ENCODE results near the gene PDE4D.
A peak's percentile ranks its signal among the peaks of the same experiment; 100 is the strongest.

Gene PDE4D

GRCh38 chr5:59843511-59844213 lies 49.9 kb downstream of the PDE4D start:
- Histone ChIP-seq H3K27me3 (no peaks in the 10 kb centered on the region), H3K27ac (peak overlapping the region in 3 of 11 experiments; percentile 6 to 41 (median 11); a peak in 3 of 22 replicates), H3K36me3 (no peaks in the 10 kb centered on the region), H3K4me2 (peak overlapping the region in 8 of 11 experiments; percentile 2 to 60 (median 38); a peak in 13 of 22 replicates), H3K9me3 (replicated peaks in 1 of 11) (no peaks in the 10 kb centered on the region), H3K4me1 (peaks cover 0 to 16% (median 9%) of the 10 kb centered on the region in 10 experiments; a peak in 14 of 20 replicates), H3K9ac (no peak overlapping the region), H4K20me1 (no peaks in the 10 kb centered on the region), H3K4me3 (no peak overlapping the region)
- no peak for TF ChIP-seq Cebpa-rat (IDR thresholded peaks at IDR 0.05)

- Histone ChIP-seq H3K36me3 (no peaks in the 10 kb centered on the region), H3K4me3 (no peak overlapping the region), H3K27me3 (no peaks in the 10 kb centered on the region), H3K9ac (no peak overlapping the region), H3K4me1 (peaks cover 0 to 16% (median 9%) of the 10 kb centered on the region in 10 experiments; a peak in 14 of 20 replicates), H3K9me3 (replicated peaks in 1 of 11) (no peaks in the 10 kb centered on the region), H3K27ac (peak overlapping the region in 1 of 11 experiments; percentile 41; a peak in 3 of 22 replicates), H4K20me1 (no peaks in the 10 kb centered on the region), H3K4me2 (peak overlapping the region in 8 of 11 experiments; percentile 2 to 60 (median 38); a peak in 14 of 22 replicates)
- TF ChIP-seq Cebpa-rat (IDR thresholded peaks at IDR 0.05), result no peak
Measured at GRCh38 chr5:59842999-59843398, 50.5 kb downstream of the PDE4D start.

DNA sequence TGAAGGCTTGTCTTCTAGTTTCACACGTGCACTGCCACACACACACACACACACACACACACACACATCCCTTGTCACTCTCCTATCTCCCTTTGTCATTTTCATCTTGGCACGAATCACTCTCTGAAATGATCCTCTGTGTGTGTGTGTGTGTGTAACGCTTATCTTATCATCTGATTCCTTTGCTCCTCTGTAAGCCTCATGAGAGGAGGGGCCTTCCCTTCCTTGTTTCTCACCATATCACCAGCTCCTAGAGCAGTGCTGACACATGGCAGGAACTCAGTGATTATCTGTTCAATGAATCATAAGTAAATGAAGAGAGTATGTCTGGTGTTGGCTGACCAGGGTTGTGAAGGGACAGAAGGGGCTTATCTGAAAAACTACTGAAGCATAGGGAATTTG lies 53.3 kb downstream of the PDE4D start:
- H3K4me1 ChIP-seq, result peaks cover 0 to 16% (median 9%) of the 10 kb centered on the region in 10 experiments; a peak in 14 of 20 replicates
- H3K4me3 ChIP-seq, result no peak overlapping the region
- TF ChIP-seq Cebpa-rat (IDR thresholded peaks at IDR 0.05), result no peak
- H3K36me3 ChIP-seq, result no peaks in the 10 kb centered on the region
- H3K9me3 ChIP-seq (replicated peaks in 1 of 11), result no peaks in the 10 kb centered on the region
- H3K27me3 ChIP-seq, result no peaks in the 10 kb centered on the region
- H3K4me2 ChIP-seq, result no peak overlapping the region
- H3K27ac ChIP-seq, result no peak overlapping the region
- no peaks in the 10 kb centered on the region for H4K20me1 ChIP-seq
- H3K9ac ChIP-seq, result no peak overlapping the region

GRCh38 chr5:59838989-59839388 lies 54.5 kb downstream of the PDE4D start:
- Histone ChIP-seq H3K27ac (no peak overlapping the region), H3K27me3 (no peaks in the 10 kb centered on the region), H3K36me3 (no peaks in the 10 kb centered on the region), H3K9me3 (replicated peaks in 1 of 11) (no peaks in the 10 kb centered on the region), H3K9ac (no peak overlapping the region), H3K4me1 (peaks cover 0 to 11% (median 8%) of the 10 kb centered on the region in 10 experiments; a peak in 13 of 20 replicates), H3K4me2 (no peak overlapping the region), H3K4me3 (no peak overlapping the region), H4K20me1 (no peaks in the 10 kb centered on the region)
- TF ChIP-seq Cebpa-rat (IDR thresholded peaks at IDR 0.05), result no peak

- no peak overlapping the region for H3K4me2 ChIP-seq
- no peaks in the 10 kb centered on the region for H3K27me3 ChIP-seq
- H3K4me3 ChIP-seq, result no peak overlapping the region
- H3K4me1 ChIP-seq, result peaks cover 0 to 5% (median 1%) of the 10 kb centered on the region in 10 experiments; a peak in 12 of 20 replicates
- TF ChIP-seq Cebpa-rat (IDR thresholded peaks at IDR 0.05), result no peak
- no peak overlapping the region for H3K9ac ChIP-seq
- H3K36me3 ChIP-seq, result no peaks in the 10 kb centered on the region
- no peaks in the 10 kb centered on the region for H3K9me3 ChIP-seq (replicated peaks in 1 of 11)
- no peak overlapping the region for H3K27ac ChIP-seq
- H4K20me1 ChIP-seq, result no peaks in the 10 kb centered on the region
Measured at GRCh38 chr5:59838067-59838466, 55.5 kb downstream of the PDE4D start.

GRCh38 chr5:59837071-59837470 lies 56.5 kb downstream of the PDE4D start:
- Histone ChIP-seq H3K4me2 (no peak overlapping the region), H4K20me1 (no peaks in the 10 kb centered on the region), H3K4me3 (no peak overlapping the region), H3K27ac (no peak overlapping the region), H3K9me3 (replicated peaks in 1 of 11) (no peaks in the 10 kb centered on the region), H3K9ac (no peak overlapping the region), H3K4me1 (no peaks in the 10 kb centered on the region), H3K27me3 (no peaks in the 10 kb centered on the region), H3K36me3 (no peaks in the 10 kb centered on the region)
- TF ChIP-seq Cebpa-rat (IDR thresholded peaks at IDR 0.05), result no peak

DNA sequence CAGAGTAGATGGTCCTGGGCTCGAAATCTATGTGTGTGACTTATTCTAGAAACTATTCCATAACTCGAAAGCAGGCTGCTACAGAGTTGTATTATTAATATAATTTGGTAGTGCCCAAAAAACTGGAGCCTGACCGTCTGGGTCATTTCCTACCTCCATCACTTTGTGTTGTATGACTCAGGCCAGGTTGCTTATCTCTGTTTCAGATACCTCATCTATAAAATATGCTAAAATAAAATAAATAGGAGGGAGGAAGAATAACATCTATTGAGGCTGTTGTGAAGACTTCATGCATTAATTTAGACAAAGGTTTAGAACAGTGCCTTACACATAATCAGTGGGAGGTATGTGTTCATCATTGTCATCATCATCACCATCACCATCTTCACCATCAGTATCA lies 57.7 kb downstream of the PDE4D start:
- H3K9ac ChIP-seq, result no peak overlapping the region
- no peaks in the 10 kb centered on the region for H3K9me3 ChIP-seq (replicated peaks in 1 of 11)
- no peak overlapping the region for H3K4me3 ChIP-seq
- H3K36me3 ChIP-seq, result no peaks in the 10 kb centered on the region
- H3K4me2 ChIP-seq, result no peak overlapping the region
- TF ChIP-seq Cebpa-rat (IDR thresholded peaks at IDR 0.05), result no peak
- H3K27ac ChIP-seq, result no peak overlapping the region
- H3K4me1 ChIP-seq, result no peaks in the 10 kb centered on the region
- H4K20me1 ChIP-seq, result no peaks in the 10 kb centered on the region
- no peaks in the 10 kb centered on the region for H3K27me3 ChIP-seq

- no peaks in the 10 kb centered on the region for H3K9me3 ChIP-seq (replicated peaks in 1 of 11)
- no peaks in the 10 kb centered on the region for H3K36me3 ChIP-seq
- H3K27ac ChIP-seq, result no peak overlapping the region
- no peaks in the 10 kb centered on the region for H3K27me3 ChIP-seq
- no peaks in the 10 kb centered on the region for H4K20me1 ChIP-seq
- H3K4me3 ChIP-seq, result no peak overlapping the region
- no peak overlapping the region for H3K9ac ChIP-seq
- no peaks in the 10 kb centered on the region; a peak in 1 of 20 replicates for H3K4me1 ChIP-seq
- no peak overlapping the region for H3K4me2 ChIP-seq
- no peak for TF ChIP-seq Cebpa-rat (IDR thresholded peaks at IDR 0.05)
Measured at GRCh38 chr5:59833448-59833847, 60.1 kb downstream of the PDE4D start.

- no peaks in the 10 kb centered on the region for H3K27me3 ChIP-seq
- H3K9me3 ChIP-seq (replicated peaks in 1 of 11), result no peaks in the 10 kb centered on the region
- no peak overlapping the region for H3K4me2 ChIP-seq
- H3K9ac ChIP-seq, result no peak overlapping the region
- TF ChIP-seq Cebpa-rat (IDR thresholded peaks at IDR 0.05), result no peak
- no peak overlapping the region for H3K4me3 ChIP-seq
- H4K20me1 ChIP-seq, result no peaks in the 10 kb centered on the region
- no peaks in the 10 kb centered on the region; a peak in 1 of 20 replicates for H3K4me1 ChIP-seq
- H3K27ac ChIP-seq, result no peak overlapping the region
- no peaks in the 10 kb centered on the region for H3K36me3 ChIP-seq
Measured at GRCh38 chr5:59832577-59833301, 60.8 kb downstream of the PDE4D start.

All from BLaER1 treated with 17β-estradiol and CSF1 and Interleukin-3, amounts not matched to agents 10 nM and 100 nM (cell line).